ENCODE data around the gene CTDP1. TPM values are rescaled to one million over a fixed set of nuclear protein-coding genes. Genes with fewer than 3 reads are reported as not detected.

Gene CTDP1
- total RNA-seq, 1 donor from 2014 or later: 34.8 TPM

Other genes with a start within 250 kb of the CTDP1 start
- 1.6 TPM for gene KCNG2, start 118.1 kb downstream of the CTDP1 start, total RNA-seq (ENCODE audit: unreplicated experiment)

Data from glutamatergic neuron (in vitro differentiated cells).